ENCODE measurements around the gene TEX29.

The TEX29 gene

DNA sequence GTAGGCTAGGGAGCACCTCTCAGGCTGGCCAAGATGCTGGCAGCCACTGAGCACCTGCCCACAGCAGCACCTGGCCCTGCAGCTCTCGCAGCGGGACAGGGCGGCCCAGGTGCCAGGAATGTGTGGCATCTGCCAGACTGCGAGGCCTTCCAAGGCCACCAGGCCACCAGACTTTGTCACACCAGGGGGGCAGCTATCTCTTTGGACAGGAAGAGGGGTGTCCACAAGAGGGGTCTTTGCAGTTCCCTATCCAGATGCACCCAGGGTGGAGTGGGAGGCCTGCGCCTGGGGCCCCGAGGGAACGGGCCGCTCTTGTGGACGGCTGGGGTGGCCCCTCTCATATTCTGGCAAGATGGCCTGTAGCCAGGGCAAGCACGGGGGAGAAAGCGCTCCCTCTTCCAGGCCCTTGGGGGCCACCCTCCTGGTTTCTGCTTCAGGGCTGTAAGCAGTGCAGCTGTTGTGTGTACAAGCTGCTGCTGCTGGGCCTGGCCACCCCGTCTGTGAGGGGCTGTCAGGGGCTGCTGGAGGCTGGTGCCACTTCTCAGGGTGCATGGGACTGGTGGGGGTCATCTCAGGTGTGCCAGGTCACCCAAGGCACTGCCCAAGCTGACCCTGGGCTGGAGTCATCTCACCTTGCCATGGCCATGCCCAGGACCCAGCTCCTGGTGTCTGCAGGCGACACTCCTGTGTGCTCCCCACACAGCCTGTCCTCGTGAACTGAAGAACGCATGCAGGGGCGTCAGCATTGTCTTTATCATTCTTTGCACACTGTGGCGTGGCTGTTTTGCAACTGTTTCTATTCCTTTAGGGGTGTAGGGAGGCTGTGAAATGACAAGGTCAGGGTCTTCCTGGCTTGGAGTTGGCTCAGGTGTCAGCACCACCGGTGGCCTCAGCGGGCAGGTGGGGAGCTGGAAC, 1.8 kb downstream of the TEX29 start:
- no peak for DNase-seq (ENCODE audit: low spot score)

DNA sequence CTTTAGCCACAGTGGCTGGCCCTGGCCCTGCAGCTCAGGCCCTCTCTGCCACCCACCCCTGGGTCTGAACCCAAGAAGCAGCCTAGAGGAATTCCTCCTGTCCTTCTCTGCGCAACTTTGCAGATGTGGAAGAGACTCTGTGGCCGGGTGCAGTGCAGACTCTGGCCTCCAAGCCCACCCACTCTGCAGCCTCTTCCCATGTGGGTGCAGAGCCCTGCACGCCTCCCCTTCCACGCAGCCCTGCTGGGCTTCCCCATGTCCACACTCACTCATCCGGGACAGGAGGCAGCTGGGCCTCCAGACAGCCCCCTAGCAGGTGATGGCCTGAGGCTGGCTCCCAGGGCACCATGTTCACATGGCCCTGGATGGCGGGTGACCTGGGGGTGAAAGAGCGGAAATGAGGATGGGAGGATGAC, 2.5 kb downstream of the TEX29 start:
- no peak for DNase-seq (ENCODE audit: low spot score)

DNA sequence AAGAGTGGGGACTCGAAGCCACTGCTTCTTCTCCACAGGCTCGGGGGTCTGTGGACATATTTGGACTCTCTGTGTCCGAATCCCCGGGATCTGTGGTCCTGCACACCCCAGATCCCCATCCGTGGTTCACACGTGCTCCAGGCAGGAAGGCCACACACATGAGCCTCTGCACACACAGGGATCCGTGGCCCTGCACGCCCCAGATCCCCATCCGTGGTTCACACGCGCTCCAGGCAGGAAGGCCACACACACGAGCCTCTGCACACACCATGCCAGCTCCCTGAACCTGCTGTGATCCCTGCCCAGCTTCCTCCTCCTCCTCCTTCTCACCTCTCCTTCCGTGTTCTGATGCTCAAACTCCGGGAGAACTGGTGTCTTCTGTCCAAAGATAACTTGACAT, 3.1 kb downstream of the TEX29 start:
- DNase-seq (ENCODE audit: low spot score), result no peak

DNA sequence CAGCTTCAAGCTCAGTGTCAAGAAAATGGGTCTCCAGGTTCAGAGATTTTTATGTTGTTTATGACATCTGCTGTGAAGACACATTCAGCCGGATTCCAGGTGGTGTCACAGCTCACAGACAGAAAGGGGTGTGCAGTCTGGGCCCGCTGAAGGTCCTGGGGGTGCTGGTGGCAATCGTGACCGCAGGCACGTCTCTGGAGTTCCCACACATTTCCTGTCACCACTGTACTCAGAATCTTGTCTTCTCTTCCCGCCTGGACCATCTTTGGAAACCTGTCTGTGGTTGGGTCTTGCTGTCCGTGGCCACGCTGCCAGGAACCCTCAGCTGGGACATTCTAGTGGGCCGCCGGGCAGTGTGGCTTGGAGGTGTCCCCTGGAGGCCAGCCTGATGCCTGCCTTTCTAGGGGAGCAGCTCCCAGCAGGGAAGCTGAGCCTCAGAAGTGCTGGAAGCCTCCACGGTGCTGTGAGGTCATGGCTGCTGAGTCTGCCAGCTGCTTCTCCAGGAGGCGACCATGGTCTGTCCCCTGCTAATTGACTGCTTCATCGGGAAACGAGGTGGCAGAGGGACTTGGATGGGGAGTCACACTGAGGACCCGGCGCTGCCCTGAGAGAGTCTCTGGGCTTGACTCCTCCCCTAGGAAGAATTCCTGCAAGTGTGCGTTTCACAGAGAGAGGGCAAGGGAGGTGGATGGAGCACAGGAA, 3.7 kb downstream of the TEX29 start:
- DNase-seq (ENCODE audit: low spot score), result no peak

DNA sequence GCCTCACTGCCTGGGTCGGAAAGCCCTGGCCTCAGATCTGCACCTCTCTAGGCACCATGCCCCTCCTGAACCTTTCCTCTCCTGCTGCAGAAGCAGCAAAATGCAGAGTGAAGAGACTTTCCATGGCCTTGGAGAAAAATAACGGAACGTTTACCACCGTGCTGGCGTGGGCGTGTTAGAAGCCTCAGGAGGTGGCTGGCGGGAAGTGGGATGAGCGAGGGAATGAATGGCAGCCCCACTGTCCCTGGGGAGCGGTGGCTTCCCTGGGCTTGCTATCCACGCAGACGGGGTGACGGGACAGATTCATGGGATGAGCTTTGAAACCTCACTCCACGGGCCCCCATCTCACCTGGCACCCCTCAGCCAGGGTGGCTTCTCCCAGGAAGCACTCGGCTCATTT, 4.3 kb downstream of the TEX29 start:
- DNase-seq (ENCODE audit: low spot score), result no peak

DNA sequence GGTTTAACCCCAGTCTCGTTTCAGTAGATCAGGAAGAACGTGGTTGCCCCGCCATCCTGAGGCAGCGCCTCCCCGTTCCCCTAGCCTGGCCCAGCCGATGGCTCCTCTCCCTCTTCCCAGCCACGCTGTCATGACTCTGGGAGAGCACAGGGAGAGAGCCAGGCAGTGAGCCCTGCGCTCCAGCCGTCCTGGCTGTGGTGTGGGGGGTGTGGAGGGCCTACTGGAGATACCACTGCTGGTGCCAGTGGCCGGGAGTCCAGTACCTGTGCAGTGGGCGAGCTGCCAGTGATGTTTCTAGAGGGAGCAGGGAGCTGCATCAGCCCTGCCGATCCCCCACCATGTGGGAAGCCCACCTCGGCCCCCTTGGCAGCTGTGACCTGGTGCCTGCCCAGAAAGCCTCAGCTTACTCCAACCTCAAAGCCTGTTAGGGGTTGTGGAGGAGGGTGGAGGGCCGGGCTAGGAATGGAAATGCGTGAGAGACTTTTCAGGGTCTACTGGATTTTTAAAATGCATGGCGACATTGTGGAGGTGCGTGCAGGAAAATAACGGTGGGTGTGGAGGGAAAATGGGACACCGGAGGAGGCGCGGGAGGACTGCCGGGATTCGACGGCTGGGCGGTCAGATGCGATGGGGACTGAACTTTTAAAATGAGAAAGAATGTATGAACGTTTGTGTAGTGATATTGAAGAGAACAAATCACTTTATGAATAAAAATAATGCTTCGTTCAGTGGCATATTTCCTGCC, 4.9 kb downstream of the TEX29 start:
- DNase-seq (ENCODE audit: low spot score), result no peak

DNA sequence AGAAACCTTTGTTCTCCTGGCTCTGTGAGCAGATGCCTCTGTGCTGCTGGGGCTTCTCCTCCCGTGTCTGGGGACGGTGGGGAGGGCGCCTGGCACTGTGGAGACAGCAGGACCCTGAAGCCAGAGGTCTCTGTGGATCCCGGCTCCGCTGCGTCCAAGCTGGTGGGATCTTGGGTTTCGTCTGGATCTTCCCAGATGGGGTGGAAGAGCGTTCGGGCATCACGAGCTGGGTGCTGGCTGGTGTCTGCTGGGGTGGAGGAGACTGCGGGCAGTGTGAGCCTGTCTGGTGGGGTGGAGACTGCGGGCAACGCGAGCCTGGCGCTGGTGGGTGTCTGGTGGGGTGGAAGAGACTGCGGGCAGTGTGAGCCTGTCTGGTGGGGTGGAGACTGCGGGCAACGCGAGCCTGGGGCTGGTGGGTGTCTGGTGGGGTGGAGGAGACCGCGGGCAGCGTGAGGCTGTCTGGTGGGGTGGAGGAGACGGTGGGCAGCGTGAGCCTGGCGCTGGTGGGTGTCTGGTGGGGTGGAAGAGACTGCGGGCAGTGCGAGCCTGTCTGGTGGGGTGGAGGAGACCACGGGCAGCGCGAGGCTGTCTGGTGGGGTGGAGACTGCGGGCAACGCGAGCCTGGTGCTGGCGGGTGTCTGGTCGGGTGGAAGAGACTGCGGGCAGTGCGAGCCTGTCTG, 5.6 kb downstream of the TEX29 start:
- DNase-seq (ENCODE audit: low spot score), result no peak

DNA sequence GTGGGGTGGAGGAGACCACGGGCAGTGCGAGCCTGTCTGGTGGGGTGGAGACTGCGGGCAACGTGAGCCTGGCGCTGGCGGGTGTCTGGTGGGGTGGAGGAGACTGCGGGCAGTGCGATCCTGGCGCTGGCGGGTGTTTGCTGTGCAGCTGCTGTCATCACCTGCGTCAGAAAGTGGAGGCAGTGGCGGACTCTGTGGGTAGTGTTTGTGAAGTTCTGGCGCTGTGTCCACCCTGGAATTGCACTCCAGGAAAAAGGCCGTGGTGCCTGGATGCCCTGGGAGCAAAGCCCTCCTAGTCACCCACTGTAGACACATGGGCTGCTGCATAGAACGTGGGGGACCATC, 6.2 kb downstream of the TEX29 start:
- no peak for DNase-seq (ENCODE audit: low spot score)

DNA sequence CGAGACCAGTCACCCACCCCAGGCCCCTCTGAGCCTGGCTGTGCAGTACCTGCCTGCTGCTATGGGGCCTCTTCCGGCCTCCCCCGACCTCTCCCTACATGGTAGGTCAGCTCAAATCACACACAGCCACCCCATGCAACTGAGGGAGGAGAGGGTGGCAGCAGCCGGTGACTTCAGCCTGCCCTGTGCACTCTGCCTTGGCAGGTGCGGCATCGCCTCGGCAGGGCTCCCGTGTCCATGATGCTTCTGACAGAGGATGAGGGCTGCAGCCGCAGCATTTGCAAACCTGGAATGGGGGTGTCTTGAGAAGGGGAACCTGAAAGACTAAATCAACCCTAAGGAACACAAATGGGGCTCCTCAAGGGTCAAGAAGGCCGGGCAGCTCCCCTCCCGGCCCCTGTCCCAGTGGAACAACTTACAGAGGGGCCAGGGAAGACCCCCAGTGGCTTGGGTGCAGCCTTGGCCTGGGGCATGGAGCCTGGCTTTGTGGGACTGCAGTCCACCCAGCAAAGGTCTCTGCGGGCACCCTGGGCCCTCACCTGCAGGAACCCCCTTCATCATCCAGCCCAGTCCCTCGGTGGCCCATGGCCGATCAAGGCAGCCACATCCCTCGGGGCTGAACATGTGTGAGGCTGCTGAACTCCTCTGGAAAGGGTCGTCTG, 6.7 kb downstream of the TEX29 start:
- DNase-seq (ENCODE audit: low spot score), result no peak

DNA sequence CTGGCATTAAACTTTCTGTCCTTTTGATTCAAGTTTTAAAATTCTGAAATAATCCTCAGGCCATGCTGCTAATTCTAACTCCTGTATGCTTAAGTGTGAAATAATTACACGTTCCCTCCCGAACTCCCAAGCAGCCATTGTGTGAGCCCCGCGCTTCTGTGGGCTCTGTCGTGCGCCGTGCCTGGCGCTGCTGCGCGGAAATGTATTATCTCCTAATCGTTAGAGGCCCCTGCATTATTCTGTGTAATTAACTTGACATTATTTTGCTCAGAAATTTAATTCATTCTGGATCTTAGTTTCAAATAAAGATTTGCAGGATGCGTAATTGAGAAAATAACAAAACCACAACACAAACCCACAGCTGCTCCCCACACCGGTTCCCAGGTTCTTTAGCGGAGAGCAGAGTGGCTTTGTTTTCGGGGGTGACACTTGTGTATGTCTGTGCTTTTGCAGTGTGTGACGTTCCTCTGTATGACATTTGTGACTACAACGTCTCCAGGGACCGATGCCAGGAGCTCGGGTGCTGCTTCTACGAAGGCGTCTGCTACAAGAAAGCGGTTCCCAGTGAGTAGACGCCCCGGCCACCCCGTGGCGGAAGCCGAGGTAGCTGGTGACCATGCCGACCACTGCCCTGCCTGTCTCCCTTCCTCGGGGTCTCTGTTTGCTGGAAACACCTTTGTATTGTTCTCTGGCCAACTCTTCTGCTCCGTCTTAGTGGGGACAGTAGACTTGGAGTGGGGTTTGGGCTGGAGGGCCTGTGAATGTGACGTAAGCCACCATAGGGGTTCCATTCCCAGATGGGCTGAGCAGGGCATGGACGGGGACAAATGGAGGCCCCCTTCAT, 7.5 kb downstream of the TEX29 start:
- no peak for DNase-seq (ENCODE audit: low spot score)

DNA sequence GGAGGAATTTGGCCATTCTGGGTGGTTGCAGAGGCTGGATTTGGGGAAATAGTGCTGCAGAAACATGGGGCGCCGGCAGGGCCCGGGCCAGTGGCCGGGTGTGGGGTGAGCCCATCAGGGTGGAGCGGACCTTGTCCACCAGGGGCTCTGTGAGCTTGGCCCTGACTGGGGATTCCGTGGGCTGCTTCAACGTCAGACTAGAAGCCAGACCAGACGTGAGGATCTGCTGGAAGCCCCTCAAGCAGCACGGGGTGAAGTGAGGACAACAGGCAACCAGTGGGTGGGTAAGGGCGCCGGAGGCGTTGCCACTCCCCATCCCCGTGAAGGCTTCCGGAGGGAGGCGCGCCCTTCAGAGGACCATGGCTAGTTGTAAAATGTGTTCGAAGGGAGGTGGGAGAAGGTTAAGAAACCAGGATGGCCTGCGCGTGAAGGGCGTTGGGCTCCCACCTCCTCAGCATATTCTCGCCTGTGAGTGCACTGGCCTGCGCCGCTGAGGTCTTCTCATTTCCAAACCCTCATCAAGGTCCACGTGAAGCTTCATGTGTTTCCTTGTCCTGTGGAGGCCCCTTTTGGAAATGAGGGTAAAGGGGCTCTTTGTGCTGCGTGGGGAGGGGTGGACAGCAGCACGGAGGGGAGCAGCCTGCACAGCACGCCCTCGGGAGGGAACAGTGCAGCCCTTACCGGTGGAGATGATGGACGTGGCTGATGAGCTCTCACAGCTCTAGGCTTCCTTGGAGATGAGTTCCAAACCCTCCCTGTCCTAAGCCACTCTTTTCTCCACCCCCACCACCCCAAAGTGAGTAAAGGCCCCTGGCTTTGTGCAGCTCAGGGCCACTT, 8.3 kb downstream of the TEX29 start:
- no peak for DNase-seq (ENCODE audit: low spot score)

DNA sequence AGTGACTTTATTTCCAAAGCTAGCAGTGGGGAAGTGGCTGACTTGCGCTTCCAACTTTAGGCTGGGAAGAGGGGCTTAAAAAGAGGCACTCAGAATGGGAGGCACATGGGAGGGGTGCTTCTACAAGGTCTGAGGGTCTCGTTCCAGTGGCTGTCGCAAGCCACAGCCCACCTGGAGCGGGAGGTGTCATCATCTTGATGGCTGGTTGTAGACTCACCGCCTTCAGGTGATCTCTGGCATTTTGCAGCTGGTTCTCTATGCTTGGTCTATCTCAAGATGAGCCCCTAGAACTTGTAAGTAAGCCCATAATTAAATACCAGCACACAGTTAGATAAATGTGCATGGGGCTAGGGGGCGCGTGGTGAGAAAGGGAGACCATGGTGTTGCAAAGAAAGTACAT, 9.2 kb downstream of the TEX29 start:
- DNase-seq (ENCODE audit: low spot score), result no peak

DNA sequence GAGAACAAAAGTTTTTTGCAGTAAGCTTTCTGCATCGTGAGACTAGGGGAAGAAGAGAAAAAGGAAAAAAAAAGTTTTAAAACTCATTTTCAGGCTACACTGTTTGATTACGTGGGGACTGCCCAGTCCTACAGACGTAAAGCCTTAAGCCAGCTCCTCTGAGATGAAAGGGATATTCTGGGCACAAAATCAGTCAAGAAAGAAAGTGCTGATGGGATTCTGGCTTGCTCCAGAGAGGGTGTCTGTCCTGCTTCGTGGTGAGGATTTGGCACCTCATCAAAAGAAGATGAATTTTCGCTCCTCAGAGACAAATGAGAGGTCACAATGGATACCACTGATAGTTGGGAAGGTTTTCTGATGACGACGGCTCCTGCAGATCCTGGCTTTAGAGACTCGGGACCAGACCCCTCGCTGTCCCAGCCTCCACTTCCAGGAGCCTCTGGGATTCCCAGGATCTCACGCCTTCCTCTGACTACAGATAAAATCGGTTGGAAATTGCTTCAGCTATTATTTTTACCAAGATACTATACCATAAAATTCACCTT, 9.7 kb downstream of the TEX29 start:
- DNase-seq (ENCODE audit: low spot score), result no peak

DNA sequence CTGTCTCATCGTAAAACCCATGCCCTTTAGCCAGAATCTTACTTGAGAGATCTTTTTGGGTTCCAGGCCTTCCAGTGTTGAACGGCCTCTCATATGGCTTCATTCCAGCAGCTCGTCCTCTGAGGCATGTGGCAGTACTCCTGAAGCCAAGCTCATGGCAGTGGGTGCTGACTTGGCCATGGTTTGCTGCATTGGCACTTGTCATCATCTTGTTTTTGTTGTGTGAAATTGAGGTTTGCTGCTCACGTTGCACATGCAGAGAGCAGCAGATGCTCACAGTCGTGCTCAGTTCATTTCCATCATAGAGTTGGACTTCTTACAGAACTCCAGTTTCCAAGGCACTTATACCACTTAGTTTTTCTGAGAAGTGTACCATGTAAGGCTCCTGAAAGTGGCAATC, 14.9 kb downstream of the TEX29 start:
- no peak for DNase-seq (ENCODE audit: low spot score)

DNA sequence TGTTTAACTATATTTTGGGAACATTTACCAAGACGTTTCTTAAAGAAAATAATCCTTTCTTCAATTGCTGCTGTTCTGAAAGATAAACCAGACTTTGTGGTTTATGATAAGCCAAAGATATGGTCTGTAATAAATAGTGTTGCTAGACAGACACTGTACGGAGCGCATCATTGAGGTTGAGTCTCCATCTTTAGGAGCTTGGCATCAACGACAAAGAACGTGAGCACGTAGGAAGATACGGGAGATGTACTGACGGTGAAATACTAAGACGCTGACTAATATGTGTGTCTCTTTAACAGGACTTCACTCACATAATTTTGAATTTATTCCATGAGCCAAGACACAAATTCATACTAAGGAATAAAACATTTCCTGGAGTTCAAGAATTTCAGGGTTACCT, 16.2 kb downstream of the TEX29 start:
- no peak for DNase-seq (ENCODE audit: low spot score)

DNA sequence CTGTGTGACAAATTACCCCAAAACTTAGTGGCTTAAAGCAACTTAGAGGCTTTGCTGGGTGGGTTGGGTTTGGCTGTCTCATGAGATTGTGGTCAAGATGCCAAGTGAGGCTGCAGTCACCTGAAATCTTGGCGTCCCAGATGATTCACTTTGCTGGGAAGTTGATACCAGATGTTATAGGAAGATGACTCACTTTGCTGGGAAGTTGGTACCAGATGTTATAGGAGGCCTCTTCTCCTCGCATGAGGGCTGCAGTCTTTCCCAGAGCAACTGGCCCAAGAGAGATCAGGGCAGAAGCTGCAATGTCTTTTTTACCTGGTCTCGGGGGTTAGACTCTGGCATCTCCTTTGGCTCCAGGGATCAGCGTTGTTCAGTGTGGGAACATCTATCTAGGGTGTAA, 16.8 kb downstream of the TEX29 start:
- no peak for DNase-seq (ENCODE audit: low spot score)

DNA sequence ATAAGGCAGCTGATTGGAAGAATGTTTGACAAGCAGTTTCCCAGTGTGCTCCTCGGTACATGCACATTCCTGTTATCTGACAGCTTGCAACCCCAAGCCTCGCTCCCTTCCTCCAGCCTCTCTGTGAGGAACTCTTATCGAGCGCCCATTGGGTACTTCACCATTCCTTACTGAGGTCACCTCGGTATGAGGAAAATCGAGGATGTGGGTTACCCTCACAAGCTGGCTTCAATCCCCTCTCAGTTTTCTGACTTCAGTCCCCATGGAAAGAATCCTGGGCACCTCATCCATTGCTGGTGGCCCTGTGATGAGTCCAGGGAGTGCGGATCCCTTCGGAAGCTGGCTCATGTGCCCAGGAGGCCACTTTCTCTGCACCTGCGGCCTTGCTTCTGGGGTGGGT, 17.3 kb downstream of the TEX29 start:
- no peak for DNase-seq (ENCODE audit: low spot score)

DNA sequence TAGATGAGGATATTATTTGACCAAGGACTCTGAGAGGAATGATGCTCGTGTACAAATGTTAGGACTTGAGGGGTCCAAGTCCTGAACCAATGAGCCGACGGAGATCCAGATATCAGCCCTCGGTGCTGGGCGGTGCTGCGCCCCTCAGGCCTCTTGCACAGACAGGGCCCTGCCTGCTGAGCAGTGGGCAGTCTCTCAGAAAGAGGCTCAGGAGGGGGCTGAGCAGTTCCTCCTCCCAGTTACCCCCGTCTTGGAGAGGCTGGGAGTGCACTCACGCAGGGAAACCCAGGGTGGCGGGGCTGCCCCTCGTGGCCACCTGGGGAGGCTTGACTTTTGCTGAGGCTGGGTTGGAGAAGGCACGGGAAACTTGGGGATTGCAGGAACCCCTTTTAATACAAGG, 18.4 kb downstream of the TEX29 start:
- no peak for DNase-seq (ENCODE audit: low spot score)

DNA sequence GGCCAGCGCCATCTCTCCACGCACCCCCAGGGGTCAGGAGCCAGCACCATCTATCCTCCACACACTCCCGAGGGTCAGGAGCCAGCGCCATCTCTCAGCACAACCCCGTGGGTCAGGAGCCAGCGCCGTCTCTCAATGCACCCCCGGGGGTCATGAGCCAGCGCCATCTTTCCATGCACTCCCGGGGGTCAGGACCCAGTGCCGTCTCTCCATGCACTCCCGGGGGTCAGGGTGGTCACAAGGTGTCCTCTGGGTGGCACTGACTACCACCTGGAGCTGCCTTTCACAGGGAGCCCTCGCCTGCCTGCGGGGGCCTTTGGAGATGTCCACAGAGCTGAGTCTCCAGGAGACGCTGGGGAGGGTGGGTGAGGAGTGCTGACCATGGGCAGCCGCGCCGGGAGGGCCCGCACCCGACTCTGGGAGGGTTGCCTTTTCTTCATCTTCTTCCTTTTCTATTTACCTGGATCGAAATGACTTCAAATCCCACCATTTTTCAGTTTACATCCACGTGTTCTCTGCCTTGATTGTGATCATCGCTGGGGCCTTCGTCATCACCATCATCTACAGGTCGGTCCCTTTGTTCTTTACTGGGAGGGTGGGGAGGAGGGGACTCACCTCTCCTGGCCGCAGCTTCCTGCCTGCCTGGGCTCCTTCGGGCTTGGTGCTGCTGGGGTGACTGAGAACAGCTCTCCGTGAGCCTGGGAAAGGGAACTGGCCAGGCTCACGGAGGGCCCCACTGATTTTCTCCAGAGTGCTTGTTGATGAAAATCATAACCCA, 19.1 kb downstream of the TEX29 start:
- no peak for DNase-seq (ENCODE audit: low spot score)
